IPS-NIHi7 (cell line): ENCODE data around the gene LCORL.
"Not testable (repeated sequence)": the region's sequence is repeated elsewhere in the genome, so short reads cannot be mapped to it uniquely, and the experiment has no call there.

ENCODE experiments used
- DNase-seq: peaks from one replicate; pipeline ENCODE4 v3.0.0; 2012; ENCODE audit warnings: mixed read lengths; ENCODE audit errors: extremely low spot score

Gene LCORL

GRCh38 chr4:17854036-17854435 is 167.5 kb downstream of the LCORL start:
- no peak for DNase-seq

DNA sequence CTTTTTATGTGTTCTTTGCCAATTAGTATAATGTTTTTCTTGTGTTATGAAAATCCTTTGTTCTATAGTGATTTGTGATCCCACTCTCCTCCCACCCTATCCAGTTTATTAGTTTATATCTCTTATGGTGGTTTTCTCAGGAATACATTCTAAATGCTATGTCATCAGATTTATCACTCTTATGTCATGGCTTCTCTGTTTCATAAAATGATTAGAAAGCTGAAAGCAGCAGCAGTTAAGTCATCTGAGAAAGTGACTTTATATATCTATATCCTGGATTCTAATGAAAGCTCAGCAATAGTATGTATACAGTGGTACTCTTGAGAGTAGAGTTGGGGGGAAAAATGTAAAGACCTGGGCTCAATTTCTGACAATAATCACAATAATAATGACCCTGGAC is 169.6 kb downstream of the LCORL start:
- DNase-seq: no peak

DNA sequence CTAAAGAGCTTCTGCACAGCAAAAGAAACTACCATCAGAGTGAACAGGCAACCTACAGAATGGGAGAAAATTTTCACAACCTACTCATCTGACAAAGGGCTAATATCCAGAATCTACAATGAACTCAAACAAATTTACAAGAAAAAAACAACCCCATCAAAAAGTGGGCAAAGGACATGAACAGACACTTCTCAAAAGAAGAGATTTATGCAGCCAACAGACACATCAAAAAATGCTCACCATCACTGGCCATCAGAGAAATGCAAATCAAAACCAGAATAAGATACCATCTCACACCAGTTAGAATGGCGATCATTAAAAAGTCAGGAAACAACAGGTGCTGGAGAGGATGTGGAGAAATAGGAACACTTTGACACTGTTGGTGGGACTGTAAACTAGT is 171.3 kb downstream of the LCORL start:
- DNase-seq: not testable (repeated sequence)

DNA sequence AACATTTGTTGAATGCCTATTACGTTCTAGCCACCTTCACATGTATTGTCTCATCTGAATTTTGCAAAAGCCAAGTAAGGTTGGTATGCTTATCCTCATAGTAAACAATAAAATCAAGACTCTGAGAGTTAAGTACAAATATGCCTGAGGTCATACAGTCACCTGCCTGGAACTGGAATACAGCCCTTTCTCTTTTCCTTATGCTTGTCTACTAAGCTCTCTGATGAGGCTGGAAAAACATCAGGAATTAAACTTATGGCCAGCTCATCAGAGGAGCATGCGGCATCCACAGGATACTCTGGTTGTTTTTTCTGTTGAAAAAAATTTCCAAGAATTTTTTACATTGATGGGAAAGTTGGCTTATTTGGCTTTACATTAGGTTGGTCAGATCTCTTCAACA is 175.3 kb downstream of the LCORL start:
- DNase-seq: no peak

GRCh38 chr4:17823871-17824669 is 197.5 kb downstream of the LCORL start:
- no peak for DNase-seq

DNA sequence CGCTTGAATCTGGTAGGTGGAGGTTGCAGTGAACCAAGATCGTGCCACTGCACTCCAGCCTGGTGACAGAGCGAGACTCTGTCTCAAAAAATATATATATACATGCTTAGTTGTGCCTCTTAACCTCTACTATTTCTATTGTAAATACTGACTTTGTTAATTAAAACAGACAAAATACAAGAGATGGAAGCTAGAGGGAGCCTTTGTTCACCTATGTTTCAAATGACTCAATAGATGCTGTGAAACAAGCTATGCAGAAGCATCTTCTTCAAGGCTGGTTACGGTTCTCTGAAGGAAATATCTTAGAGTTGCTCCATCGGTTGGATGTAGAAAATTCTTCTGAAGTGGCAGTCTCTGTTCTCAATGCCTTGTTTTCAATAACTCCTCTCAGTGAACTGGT is 204.5 kb downstream of the LCORL start:
- DNase-seq: peak; percentile 17

DNA sequence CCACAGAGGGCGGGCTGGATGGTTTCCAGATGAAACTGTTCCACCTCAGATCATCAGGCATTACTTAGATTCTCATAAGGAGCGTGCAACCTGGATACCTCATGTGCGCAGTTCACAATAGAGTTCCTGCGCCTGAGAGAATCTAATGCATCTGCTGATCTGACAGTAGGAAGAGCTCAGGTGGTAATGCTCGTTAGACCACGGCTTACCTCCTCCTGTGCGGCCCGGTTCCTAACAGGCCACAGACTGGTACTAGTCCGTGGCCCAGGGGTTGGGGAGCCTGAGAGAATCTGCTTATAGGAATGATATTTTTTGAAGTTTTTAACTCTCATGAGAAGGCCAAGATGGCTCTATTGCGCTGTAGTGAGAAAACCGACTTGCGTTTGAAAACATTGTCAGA is 205.4 kb downstream of the LCORL start:
- DNase-seq: no peak

DNA sequence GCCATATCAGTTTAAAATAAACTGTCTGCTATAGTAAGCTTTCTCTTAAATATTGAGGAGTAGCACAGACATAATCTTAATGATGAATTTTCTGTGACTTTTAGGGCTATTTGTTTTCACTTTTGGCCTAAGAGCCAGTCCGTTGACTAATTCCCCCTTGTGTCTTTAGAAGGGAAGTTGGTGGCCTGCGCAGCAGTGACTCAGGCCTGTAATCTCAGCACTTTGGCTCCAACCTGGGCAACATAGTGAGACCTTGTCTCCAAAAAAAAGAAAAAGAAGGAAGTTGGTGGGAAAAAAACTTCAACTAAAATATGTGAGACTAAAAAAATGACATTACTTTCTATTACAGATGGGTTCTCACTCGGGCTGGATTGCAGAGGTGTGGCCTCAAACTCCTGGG is 207.4 kb downstream of the LCORL start:
- no peak for DNase-seq

GRCh38 chr4:17812801-17813200 is 208.8 kb downstream of the LCORL start:
- no peak for DNase-seq

GRCh38 chr4:17812125-17812524 is 209.4 kb downstream of the LCORL start:
- DNase-seq: no peak

DNA sequence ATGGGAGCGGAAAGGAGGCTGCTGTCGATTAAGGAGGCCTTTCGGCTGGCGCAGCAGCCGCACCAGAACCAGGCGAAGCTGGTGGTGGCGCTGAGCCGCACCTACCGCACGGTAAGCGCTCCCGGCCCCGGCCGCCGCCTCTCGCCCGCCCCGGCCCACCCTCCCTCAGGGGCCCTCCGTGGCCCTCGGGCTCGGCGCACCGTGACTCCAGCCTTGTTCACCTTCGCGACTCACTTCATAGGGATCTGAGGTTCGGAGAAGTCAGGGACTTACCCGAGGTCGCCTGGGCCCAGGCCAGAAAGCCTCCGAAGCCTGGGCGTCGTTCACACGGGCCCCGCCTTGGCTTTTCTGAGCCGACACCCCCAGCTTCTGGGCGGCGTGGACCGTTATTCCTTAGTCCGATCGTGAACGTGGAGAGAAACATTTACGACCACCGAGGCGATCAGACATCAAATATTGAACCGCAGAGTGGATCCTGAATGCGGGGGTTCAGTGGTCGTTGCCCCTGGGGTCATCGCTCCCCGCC is 210.4 kb downstream of the LCORL start:
- no peak for DNase-seq

GRCh38 chr4:17810260-17811077 is 211.1 kb downstream of the LCORL start, which contains the start of the genes DCAF16 and NCAPG:
Gene DCAF16, minus strand, starts transcription at chr4:17810757. Its CDS starts 6,616 bp downstream, at chr4:17804141.
Gene NCAPG, plus strand, starts transcription at chr4:17810979. Its CDS starts 99 bp downstream, at chr4:17811078.
- DNase-seq: peak; percentile 97

- no peak for DNase-seq
Observed at GRCh38 chr4:17809667-17810066, 211.9 kb downstream of the LCORL start.

GRCh38 chr4:17807446-17807845 is 214.1 kb downstream of the LCORL start:
- no peak for DNase-seq

GRCh38 chr4:17805580-17806155 is 215.9 kb downstream of the LCORL start:
- no peak for DNase-seq

GRCh38 chr4:17797808-17798207 is 223.7 kb downstream of the LCORL start:
- no peak for DNase-seq

DNA sequence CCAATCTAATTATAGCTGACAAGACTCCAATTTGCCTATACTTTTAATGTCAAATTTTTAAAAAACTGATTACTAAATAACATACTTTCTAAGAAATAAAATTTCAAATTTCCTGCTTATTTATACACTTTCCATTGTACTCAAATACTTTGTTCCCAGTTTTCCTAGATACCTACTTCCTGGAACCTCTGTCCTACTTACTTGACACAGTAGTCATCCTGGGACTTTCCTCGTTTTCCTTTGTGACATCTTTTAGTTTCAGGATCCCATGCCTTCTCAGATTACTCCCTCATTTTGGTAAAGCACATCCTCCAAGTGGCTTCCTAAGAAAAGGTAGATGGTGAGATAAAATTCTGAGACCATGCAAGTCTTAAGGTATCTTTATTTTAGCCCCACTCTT is 226.8 kb downstream of the LCORL start:
- no peak for DNase-seq
